ENCODE results near the gene MS4A15.

MS4A15 gene

DNA sequence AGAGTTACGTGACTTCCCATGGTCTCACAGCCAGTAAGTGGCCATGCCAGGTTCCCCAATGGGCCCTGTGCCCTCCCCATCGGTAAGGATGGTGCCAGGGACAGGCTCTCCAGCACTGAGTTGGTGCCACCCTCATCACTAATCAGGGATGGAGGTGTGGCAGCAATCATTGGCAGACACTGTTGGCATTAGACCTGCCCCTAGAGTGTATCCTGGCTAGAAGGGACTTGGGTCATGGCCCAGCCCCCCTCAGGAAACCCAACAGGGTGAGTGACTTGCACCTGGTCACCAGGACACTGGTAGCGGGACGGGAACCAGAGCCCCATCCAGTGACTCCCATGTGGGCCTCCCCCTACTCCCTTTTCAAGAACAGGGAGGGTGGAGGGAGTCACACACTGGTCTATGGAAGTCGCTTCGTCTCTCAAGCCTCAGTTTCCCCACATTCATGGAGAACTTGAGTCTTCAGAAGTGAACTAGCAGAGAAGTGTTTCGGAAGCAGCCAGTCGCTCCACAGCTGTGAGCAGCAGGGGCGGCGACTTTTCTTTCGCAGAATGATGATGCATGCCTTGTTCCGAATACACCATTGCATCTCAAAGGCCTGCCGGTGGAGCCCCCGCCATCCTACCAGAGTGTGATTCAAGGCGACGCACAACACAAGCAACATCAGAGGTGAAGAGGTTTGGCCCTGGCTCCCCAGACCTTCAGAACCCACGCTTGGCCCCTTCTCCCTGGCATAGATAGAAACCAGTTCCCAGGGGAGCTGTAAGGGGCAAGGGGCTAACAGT is 41.4 kb downstream of the MS4A15 start:
- TF ChIP-seq, protein P1, sequence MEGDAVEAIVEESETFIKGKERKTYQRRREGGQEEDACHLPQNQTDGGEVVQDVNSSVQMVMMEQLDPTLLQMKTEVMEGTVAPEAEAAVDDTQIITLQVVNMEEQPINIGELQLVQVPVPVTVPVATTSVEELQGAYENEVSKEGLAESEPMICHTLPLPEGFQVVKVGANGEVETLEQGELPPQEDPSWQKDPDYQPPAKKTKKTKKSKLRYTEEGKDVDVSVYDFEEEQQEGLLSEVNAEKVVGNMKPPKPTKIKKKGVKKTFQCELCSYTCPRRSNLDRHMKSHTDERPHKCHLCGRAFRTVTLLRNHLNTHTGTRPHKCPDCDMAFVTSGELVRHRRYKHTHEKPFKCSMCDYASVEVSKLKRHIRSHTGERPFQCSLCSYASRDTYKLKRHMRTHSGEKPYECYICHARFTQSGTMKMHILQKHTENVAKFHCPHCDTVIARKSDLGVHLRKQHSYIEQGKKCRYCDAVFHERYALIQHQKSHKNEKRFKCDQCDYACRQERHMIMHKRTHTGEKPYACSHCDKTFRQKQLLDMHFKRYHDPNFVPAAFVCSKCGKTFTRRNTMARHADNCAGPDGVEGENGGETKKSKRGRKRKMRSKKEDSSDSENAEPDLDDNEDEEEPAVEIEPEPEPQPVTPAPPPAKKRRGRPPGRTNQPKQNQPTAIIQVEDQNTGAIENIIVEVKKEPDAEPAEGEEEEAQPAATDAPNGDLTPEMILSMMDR (conservative IDR thresholded peaks at IDR 0.05; ENCODE audit: low read depth, low read length) = no peak
- DNase-seq (ENCODE audit: low read depth) = no peak
- no peak overlapping the region for H3K4me3 ChIP-seq (ENCODE audit: low read depth, low read length)

DNA sequence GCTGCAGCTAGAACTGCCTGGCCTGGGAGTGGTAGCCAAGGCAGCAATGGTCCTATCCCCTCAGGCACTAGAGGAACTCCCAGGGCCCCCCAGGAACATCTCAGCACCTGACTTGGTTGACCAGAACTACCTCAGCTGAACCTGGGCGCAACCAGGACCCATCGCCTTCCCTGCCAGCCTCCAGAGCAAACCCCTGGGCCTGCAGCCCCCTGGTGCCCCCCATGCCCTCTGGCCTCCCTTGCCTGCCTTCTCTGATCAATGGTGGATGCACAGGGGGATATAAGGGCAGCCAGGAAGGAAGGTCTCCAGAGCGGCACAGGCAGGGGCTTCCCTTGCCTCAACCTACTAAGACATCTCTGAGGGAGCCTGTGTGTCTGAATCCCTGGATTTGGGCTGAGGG is 42.0 kb downstream of the MS4A15 start:
- TF ChIP-seq, protein P1 (conservative IDR thresholded peaks at IDR 0.05; ENCODE audit: low read depth, low read length) = no peak
- no peak for DNase-seq (ENCODE audit: low read depth)
- no peak overlapping the region for H3K4me3 ChIP-seq (ENCODE audit: low read depth, low read length)

DNA sequence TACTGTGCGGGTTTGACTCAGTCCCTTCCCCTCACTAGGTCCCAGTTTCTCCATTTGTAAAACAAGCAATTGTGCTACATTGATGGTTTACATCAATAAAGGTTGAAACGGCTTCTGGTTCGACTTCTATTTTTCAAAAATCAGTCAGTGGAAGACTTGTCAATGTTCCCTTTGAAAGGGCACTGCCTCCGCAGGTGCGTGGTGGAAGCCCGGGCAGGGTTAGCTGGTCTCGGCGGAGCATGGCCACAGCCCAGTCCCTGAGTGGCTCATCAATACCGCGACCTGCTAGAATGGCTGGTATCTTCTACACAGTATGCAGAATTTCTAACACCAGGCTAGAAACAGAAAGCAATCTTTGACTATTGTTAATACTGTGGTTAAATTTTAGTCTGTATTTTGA is 44.5 kb downstream of the MS4A15 start:
- DNase-seq (ENCODE audit: low read depth) = no peak
- no peak overlapping the region for H3K4me3 ChIP-seq (ENCODE audit: low read depth, low read length)
- TF ChIP-seq, protein P1 (conservative IDR thresholded peaks at IDR 0.05; ENCODE audit: low read depth, low read length) = no peak

DNA sequence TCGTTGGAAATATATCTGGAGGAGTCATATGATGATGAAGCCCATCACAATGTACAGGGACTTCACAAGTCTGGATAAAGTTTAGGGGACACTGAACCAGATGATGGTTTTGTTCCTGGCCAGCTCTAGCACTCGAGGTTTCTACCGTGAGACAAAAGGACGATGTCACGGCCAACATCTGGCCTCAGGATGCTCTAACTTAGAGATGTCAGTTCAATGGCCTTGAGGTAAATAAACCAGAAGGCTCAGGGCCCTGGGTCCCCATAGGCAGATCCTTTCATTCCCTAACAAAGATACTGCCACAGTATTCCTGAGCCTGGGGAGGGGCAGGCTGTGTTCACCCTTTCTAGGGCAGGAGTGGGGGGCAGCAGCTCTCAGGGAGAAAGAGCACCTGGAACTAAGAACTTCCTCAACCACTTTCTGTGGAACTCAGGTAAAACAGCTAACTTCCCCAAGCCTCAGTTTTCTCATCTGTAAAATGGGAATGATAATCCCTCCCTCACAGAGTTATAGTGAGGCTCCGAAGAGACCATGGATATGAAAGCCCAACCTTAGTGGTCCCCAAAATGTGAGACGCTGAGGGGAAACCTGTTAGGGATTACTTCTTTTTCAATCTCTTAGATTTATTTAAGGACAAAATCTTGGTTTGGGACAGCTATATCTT is 46.7 kb downstream of the MS4A15 start:
- TF ChIP-seq, protein P1 (conservative IDR thresholded peaks at IDR 0.05; ENCODE audit: low read depth, low read length) = no peak
- no peak for DNase-seq (ENCODE audit: low read depth)
- H3K4me3 ChIP-seq (ENCODE audit: low read depth, low read length) = no peak overlapping the region

DNA sequence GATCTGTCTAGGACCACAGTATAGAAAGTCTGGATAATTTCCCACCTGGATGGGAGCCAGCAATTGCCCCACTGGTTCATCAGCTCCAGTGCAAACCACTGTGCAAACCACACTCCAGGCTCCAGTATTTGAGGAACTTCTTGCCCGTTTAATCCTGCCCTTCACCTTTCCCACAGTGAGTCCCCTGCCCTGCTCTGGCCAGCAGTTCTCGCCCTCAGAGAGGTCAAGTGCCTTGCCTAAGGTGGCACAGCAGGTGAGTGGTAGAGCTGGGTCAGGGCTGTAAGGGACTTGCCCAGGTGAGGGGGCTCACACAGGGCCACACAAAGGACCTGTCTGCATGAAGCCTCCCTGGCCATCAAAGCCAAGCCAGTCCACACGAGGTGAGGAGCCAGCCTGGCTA is 52.6 kb downstream of the MS4A15 start:
- H3K4me3 ChIP-seq (ENCODE audit: low read depth, low read length) = no peak overlapping the region
- TF ChIP-seq, protein P1 (conservative IDR thresholded peaks at IDR 0.05; ENCODE audit: low read depth, low read length) = no peak
- DNase-seq (ENCODE audit: low read depth) = no peak

DNA sequence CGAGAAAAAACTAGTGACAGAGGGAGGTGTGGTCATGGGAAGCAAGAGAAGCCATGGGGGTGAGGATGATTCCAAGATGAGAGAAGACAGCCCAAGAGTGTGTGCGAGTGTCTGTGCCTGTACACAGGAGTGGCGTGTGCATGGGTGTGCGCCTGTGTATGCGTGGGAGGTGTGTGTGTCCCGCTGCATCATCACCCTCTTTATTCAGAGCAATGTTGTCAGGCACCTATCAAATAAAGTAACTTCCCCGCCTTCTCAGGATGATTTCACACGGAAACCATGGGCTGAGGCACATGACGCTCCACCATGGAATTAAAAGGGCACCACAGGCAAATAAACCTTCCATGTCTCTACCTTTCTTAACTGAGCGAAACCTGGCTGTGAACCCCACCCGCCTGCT is 53.0 kb downstream of the MS4A15 start:
- TF ChIP-seq, protein P1 (conservative IDR thresholded peaks at IDR 0.05; ENCODE audit: low read depth, low read length) = no peak
- H3K4me3 ChIP-seq (ENCODE audit: low read depth, low read length) = no peak overlapping the region
- DNase-seq (ENCODE audit: low read depth) = no peak

Measured in choroid plexus epithelial cell (primary cell).